ENCODE results near the gene DOK5.

DOK5 gene

GRCh38 chr20:54606380-54606779 is 131.0 kb downstream of the DOK5 start:
- H3K4me3 ChIP-seq (ENCODE audit: low read depth, low read length): no peak overlapping the region

- no peak overlapping the region for H3K4me3 ChIP-seq (ENCODE audit: low read depth, low read length)
Measured at GRCh38 chr20:54608039-54608745, 132.8 kb downstream of the DOK5 start.

GRCh38 chr20:54608943-54609342 is 133.6 kb downstream of the DOK5 start:
- no peak overlapping the region for H3K4me3 ChIP-seq (ENCODE audit: low read depth, low read length)

- no peak overlapping the region for H3K4me3 ChIP-seq (ENCODE audit: low read depth, low read length)
Measured at GRCh38 chr20:54611708-54612412, 136.5 kb downstream of the DOK5 start.

- no peak overlapping the region for H3K4me3 ChIP-seq (ENCODE audit: low read depth, low read length)
Measured at GRCh38 chr20:54618412-54618811, 143.0 kb downstream of the DOK5 start.

- no peak overlapping the region for H3K4me3 ChIP-seq (ENCODE audit: low read depth, low read length)
Measured at GRCh38 chr20:54619181-54619580, 143.8 kb downstream of the DOK5 start.

GRCh38 chr20:54619682-54620081 is 144.3 kb downstream of the DOK5 start:
- H3K4me3 ChIP-seq (ENCODE audit: low read depth, low read length): no peak overlapping the region

- H3K4me3 ChIP-seq (ENCODE audit: low read depth, low read length): no peak overlapping the region
Measured at GRCh38 chr20:54620611-54621010, 145.2 kb downstream of the DOK5 start.

- no peak overlapping the region for H3K4me3 ChIP-seq (ENCODE audit: low read depth, low read length)
Measured at GRCh38 chr20:54622333-54623295, 147.2 kb downstream of the DOK5 start.

GRCh38 chr20:54623991-54624569 is 148.7 kb downstream of the DOK5 start:
- H3K4me3 ChIP-seq (ENCODE audit: low read depth, low read length): no peak overlapping the region

GRCh38 chr20:54624706-54625390 is 149.5 kb downstream of the DOK5 start:
- H3K4me3 ChIP-seq (ENCODE audit: low read depth, low read length): no peak overlapping the region

GRCh38 chr20:54625497-54625896 is 150.1 kb downstream of the DOK5 start:
- H3K4me3 ChIP-seq (ENCODE audit: low read depth, low read length): no peak overlapping the region

GRCh38 chr20:54626126-54626525 is 150.7 kb downstream of the DOK5 start:
- no peak overlapping the region for H3K4me3 ChIP-seq (ENCODE audit: low read depth, low read length)

GRCh38 chr20:54629632-54630031 is 154.2 kb downstream of the DOK5 start:
- H3K4me3 ChIP-seq (ENCODE audit: low read depth, low read length): no peak overlapping the region

GRCh38 chr20:54630582-54630981 is 155.2 kb downstream of the DOK5 start:
- no peak overlapping the region for H3K4me3 ChIP-seq (ENCODE audit: low read depth, low read length)

GRCh38 chr20:54631059-54631458 is 155.7 kb downstream of the DOK5 start:
- H3K4me3 ChIP-seq (ENCODE audit: low read depth, low read length): no peak overlapping the region

- H3K4me3 ChIP-seq (ENCODE audit: low read depth, low read length): no peak overlapping the region
Measured at GRCh38 chr20:54633374-54634355, 158.3 kb downstream of the DOK5 start.

- H3K4me3 ChIP-seq (ENCODE audit: low read depth, low read length): no peak overlapping the region
Measured at GRCh38 chr20:54636575-54636974, 161.2 kb downstream of the DOK5 start.

GRCh38 chr20:54639941-54640340 is 164.5 kb downstream of the DOK5 start:
- H3K4me3 ChIP-seq (ENCODE audit: low read depth, low read length): no peak overlapping the region

All from iPS-11a (cell line).